Measurements from ENCODE around the gene TMEM131.

Gene TMEM131

DNA sequence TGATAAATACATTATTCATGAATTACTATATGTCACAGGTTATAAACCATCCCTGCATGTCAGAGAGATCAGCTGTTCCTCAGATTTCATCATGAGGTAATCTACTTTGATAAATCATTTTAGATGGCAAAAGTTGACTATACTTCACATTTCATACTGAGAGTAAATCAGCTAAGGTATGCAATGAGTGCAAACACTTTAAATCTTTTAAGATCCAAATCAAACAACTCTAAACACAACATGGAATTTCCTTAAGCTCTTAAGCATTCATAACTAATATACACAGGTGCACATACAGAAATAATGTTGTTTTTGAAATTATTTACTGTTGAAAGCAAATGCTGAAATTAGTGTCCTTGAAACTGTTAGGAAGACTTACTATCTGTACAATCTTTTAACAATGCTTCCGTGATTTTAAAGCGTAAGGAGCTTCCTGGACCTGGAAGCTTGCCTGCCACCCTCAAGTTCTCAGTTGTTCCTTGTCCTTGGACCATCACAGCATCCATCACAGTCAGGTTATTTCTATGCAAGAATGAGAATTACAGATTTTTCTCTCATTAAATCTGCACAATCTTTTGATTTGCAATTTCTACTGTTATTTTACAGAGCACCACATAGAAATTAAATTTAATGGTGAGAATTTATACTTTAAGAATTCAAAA, 199.2 kb downstream of the TMEM131 start:
- Histone ChIP-seq H3K4me2 (ENCODE audit: low read length, poor library complexity, severe bottlenecking) (no peak overlapping the region), H4K8ac (ENCODE audit: low read length) (no peak overlapping the region), H3K27me3 (ENCODE audit: control insufficient read depth in 1 of 2, insufficient read depth in 1 of 2, low read length in 2 of 2) (no peaks in the 10 kb centered on the region), H3K4me1 (ENCODE audit: control insufficient read depth, insufficient read depth, low read depth, low read length) (no peaks in the 10 kb centered on the region), H2BK120ac (ENCODE audit: low read depth, low read length) (no peak overlapping the region), H2BK12ac (ENCODE audit: low read length in 2 of 2) (no peak overlapping the region), H4K91ac (ENCODE audit: low read length) (no peak overlapping the region), H3K23ac (ENCODE audit: low read length in 2 of 2) (no peak overlapping the region), H3K4me3 (ENCODE audit: insufficient read depth in 1 of 2, low read depth in 1 of 2, low read length in 2 of 2) (no peak overlapping the region), H3K9ac (ENCODE audit: low read length) (no peak overlapping the region), H3K79me1 (replicated peaks; ENCODE audit: low read length, poor library complexity, severe bottlenecking) (no peaks in the 10 kb centered on the region), H3K18ac (ENCODE audit: low read depth in 1 of 2, low read length in 2 of 2) (no peak overlapping the region), H3K27ac (ENCODE audit: low read length, poor library complexity, severe bottlenecking) (no peak overlapping the region), H2BK5ac (ENCODE audit: low read depth, low read length, poor library complexity, severe bottlenecking) (no peak overlapping the region), H2AFZ (ENCODE audit: low read depth, low read length) (no peak overlapping the region), H3K4ac (ENCODE audit: low read depth in 1 of 2, low read length in 2 of 2) (no peak overlapping the region), H3K14ac (ENCODE audit: low read length in 2 of 2) (no peak overlapping the region), H3K36me3 (ENCODE audit: control insufficient read depth in 1 of 2, insufficient read depth in 2 of 2, low read depth in 1 of 2, low read length in 2 of 2) (peaks cover 8 to 87% of the 10 kb centered on the region in 2 experiments), H2BK15ac (ENCODE audit: low read depth, poor library complexity, severe bottlenecking) (no peak overlapping the region), H3K9me3 (ENCODE audit: control insufficient read depth, low read length) (no peaks in the 10 kb centered on the region), H2AK5ac (ENCODE audit: low read length, severe bottlenecking) (no peak overlapping the region)
- WGBS: 87% methylated on average over 2 of the region's 2 CpGs
- no peak for DNase-seq

GRCh38 chr2:97792416-97792815, 203.3 kb downstream of the TMEM131 start:
- H2BK15ac ChIP-seq (ENCODE audit: low read depth, poor library complexity, severe bottlenecking): no peak overlapping the region
- no peak overlapping the region for H2BK120ac ChIP-seq (ENCODE audit: low read depth, low read length)
- no peak overlapping the region for H2BK12ac ChIP-seq (ENCODE audit: low read length in 2 of 2)
- H3K36me3 ChIP-seq (ENCODE audit: control insufficient read depth in 1 of 2, insufficient read depth in 2 of 2, low read depth in 1 of 2, low read length in 2 of 2): peaks cover 29 to 80% of the 10 kb centered on the region in 2 experiments
- no peak overlapping the region for H3K18ac ChIP-seq (ENCODE audit: low read depth in 1 of 2, low read length in 2 of 2)
- H3K23ac ChIP-seq (ENCODE audit: low read length in 2 of 2): no peak overlapping the region
- peaks cover 9% of the 10 kb centered on the region for H3K79me1 ChIP-seq (replicated peaks; ENCODE audit: low read length, poor library complexity, severe bottlenecking)
- H2BK5ac ChIP-seq (ENCODE audit: low read depth, low read length, poor library complexity, severe bottlenecking): no peak overlapping the region
- no peaks in the 10 kb centered on the region for H3K4me1 ChIP-seq (ENCODE audit: control insufficient read depth, insufficient read depth, low read depth, low read length)
- H3K27ac ChIP-seq (ENCODE audit: low read length, poor library complexity, severe bottlenecking): no peak overlapping the region
- no peak overlapping the region for H2AK5ac ChIP-seq (ENCODE audit: low read length, severe bottlenecking)
- no peaks in the 10 kb centered on the region for H3K27me3 ChIP-seq (ENCODE audit: control insufficient read depth in 1 of 2, insufficient read depth in 1 of 2, low read length in 2 of 2)
- no peaks in the 10 kb centered on the region for H3K9me3 ChIP-seq (ENCODE audit: control insufficient read depth, low read length)
- no peak overlapping the region for H3K4me2 ChIP-seq (ENCODE audit: low read length, poor library complexity, severe bottlenecking)
- H2AFZ ChIP-seq (ENCODE audit: low read depth, low read length): no peak overlapping the region
- no peak overlapping the region for H4K8ac ChIP-seq (ENCODE audit: low read length)
- no peak overlapping the region for H3K9ac ChIP-seq (ENCODE audit: low read length)
- H3K4ac ChIP-seq (ENCODE audit: low read depth in 1 of 2, low read length in 2 of 2): no peak overlapping the region
- H3K14ac ChIP-seq (ENCODE audit: low read length in 2 of 2): no peak overlapping the region
- WGBS: 94% methylated on average over 14 of the region's 14 CpGs
- no peak overlapping the region for H3K4me3 ChIP-seq (ENCODE audit: insufficient read depth in 1 of 2, low read depth in 1 of 2, low read length in 2 of 2)
- DNase-seq: no peak
- no peak overlapping the region for H4K91ac ChIP-seq (ENCODE audit: low read length)

DNA sequence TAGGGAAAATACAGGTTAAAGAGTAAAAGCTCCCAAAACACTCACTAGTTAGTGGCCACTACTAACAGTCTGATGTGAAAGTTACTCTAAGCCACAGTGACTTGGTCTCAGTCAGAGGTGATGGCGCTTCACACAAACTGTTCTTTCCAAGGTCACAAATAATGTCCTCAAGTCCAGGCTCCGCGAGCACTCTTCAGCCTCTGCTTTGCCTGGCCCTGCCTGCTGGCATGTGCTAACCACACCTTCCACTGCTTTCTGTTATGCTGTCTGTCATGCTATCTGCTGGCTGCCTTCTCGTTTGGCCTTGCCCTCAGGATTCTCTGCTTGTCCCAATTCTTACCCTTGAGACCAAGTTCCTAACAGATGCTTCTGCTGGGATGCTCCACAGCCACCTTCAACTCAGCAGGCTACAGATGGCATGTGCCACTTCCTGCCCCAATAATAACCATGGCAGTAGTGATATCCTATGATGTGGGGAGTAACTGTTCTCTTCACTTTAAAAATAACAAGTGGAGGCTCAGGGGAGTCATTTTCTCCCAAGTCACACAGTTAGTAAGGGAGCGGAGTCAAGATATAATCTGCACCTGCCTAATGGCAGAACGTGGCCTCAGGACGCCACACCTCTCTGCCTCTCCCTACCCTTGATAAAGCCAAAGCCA, 206.6 kb downstream of the TMEM131 start:
- no peaks in the 10 kb centered on the region for H3K9me3 ChIP-seq (ENCODE audit: control insufficient read depth, low read length)
- no peak overlapping the region for H2BK12ac ChIP-seq (ENCODE audit: low read length in 2 of 2)
- H3K36me3 ChIP-seq (ENCODE audit: control insufficient read depth in 1 of 2, insufficient read depth in 2 of 2, low read depth in 1 of 2, low read length in 2 of 2): peaks cover 35 to 56% of the 10 kb centered on the region in 2 experiments
- no peak overlapping the region for H3K4me3 ChIP-seq (ENCODE audit: insufficient read depth in 1 of 2, low read depth in 1 of 2, low read length in 2 of 2)
- H3K14ac ChIP-seq (ENCODE audit: low read length in 2 of 2): no peak overlapping the region
- H3K79me1 ChIP-seq (replicated peaks; ENCODE audit: low read length, poor library complexity, severe bottlenecking): peaks cover 9% of the 10 kb centered on the region
- H3K23ac ChIP-seq (ENCODE audit: low read length in 2 of 2): no peak overlapping the region
- H3K4ac ChIP-seq (ENCODE audit: low read depth in 1 of 2, low read length in 2 of 2): no peak overlapping the region
- H3K4me1 ChIP-seq (ENCODE audit: control insufficient read depth, insufficient read depth, low read depth, low read length): no peaks in the 10 kb centered on the region
- no peak overlapping the region for H3K18ac ChIP-seq (ENCODE audit: low read depth in 1 of 2, low read length in 2 of 2)
- 97% methylated on average over 7 of the region's 7 CpGs for WGBS
- no peak overlapping the region for H2BK15ac ChIP-seq (ENCODE audit: low read depth, poor library complexity, severe bottlenecking)
- DNase-seq: no peak
- H3K27ac ChIP-seq (ENCODE audit: low read length, poor library complexity, severe bottlenecking): no peak overlapping the region
- no peak overlapping the region for H2AFZ ChIP-seq (ENCODE audit: low read depth, low read length)
- no peak overlapping the region for H2BK5ac ChIP-seq (ENCODE audit: low read depth, low read length, poor library complexity, severe bottlenecking)
- no peak overlapping the region for H2AK5ac ChIP-seq (ENCODE audit: low read length, severe bottlenecking)
- H4K8ac ChIP-seq (ENCODE audit: low read length): no peak overlapping the region
- H3K4me2 ChIP-seq (ENCODE audit: low read length, poor library complexity, severe bottlenecking): no peak overlapping the region
- H3K27me3 ChIP-seq (ENCODE audit: control insufficient read depth in 1 of 2, insufficient read depth in 1 of 2, low read length in 2 of 2): no peaks in the 10 kb centered on the region
- no peak overlapping the region for H2BK120ac ChIP-seq (ENCODE audit: low read depth, low read length)
- H4K91ac ChIP-seq (ENCODE audit: low read length): no peak overlapping the region
- no peak overlapping the region for H3K9ac ChIP-seq (ENCODE audit: low read length)

GRCh38 chr2:97785818-97786217, 209.9 kb downstream of the TMEM131 start:
- WGBS: 100% methylated on average over 2 of the region's 2 CpGs

More at GRCh38 chr2:97785818-97786217, 209.9 kb downstream of the TMEM131 start:
- H2BK12ac ChIP-seq (ENCODE audit: low read length in 2 of 2): no peak overlapping the region
- DNase-seq: no peak
- no peak overlapping the region for H2AFZ ChIP-seq (ENCODE audit: low read depth, low read length)
- peaks cover 28 to 38% of the 10 kb centered on the region in 2 experiments for H3K36me3 ChIP-seq (ENCODE audit: control insufficient read depth in 1 of 2, insufficient read depth in 2 of 2, low read depth in 1 of 2, low read length in 2 of 2)
- H3K4me2 ChIP-seq (ENCODE audit: low read length, poor library complexity, severe bottlenecking): no peak overlapping the region
- no peak overlapping the region for H3K14ac ChIP-seq (ENCODE audit: low read length in 2 of 2)
- H4K91ac ChIP-seq (ENCODE audit: low read length): no peak overlapping the region
- no peak overlapping the region for H3K4me3 ChIP-seq (ENCODE audit: insufficient read depth in 1 of 2, low read depth in 1 of 2, low read length in 2 of 2)
- H3K79me1 ChIP-seq (replicated peaks; ENCODE audit: low read length, poor library complexity, severe bottlenecking): peaks cover 19% of the 10 kb centered on the region
- no peak overlapping the region for H2BK5ac ChIP-seq (ENCODE audit: low read depth, low read length, poor library complexity, severe bottlenecking)
- no peak overlapping the region for H3K23ac ChIP-seq (ENCODE audit: low read length in 2 of 2)
- H3K18ac ChIP-seq (ENCODE audit: low read depth in 1 of 2, low read length in 2 of 2): no peak overlapping the region
- H3K9me3 ChIP-seq (ENCODE audit: control insufficient read depth, low read length): no peaks in the 10 kb centered on the region
- H3K4me1 ChIP-seq (ENCODE audit: control insufficient read depth, insufficient read depth, low read depth, low read length): no peaks in the 10 kb centered on the region
- H3K9ac ChIP-seq (ENCODE audit: low read length): no peak overlapping the region
- no peak overlapping the region for H4K8ac ChIP-seq (ENCODE audit: low read length)
- no peak overlapping the region for H2AK5ac ChIP-seq (ENCODE audit: low read length, severe bottlenecking)
- H2BK15ac ChIP-seq (ENCODE audit: low read depth, poor library complexity, severe bottlenecking): no peak overlapping the region
- no peak overlapping the region for H3K4ac ChIP-seq (ENCODE audit: low read depth in 1 of 2, low read length in 2 of 2)
- no peak overlapping the region for H2BK120ac ChIP-seq (ENCODE audit: low read depth, low read length)
- H3K27me3 ChIP-seq (ENCODE audit: control insufficient read depth in 1 of 2, insufficient read depth in 1 of 2, low read length in 2 of 2): no peaks in the 10 kb centered on the region
- H3K27ac ChIP-seq (ENCODE audit: low read length, poor library complexity, severe bottlenecking): no peak overlapping the region
